GM21381 (cell line): ENCODE data around the gene SYNRG.
"Not testable (repeated sequence)": the region's sequence is repeated elsewhere in the genome, so short reads cannot be mapped to it uniquely, and the experiment has no call there.

ENCODE experiments used
- ATAC-seq: cut with Tn5 transposase; IDR thresholded peaks from one replicate; pipeline ENCODE4 v1.9.1; 2021; ENCODE audit warnings: mild to moderate bottlenecking, moderate library complexity; ENCODE audit not compliant: unreplicated experiment

The SYNRG gene, protein sequence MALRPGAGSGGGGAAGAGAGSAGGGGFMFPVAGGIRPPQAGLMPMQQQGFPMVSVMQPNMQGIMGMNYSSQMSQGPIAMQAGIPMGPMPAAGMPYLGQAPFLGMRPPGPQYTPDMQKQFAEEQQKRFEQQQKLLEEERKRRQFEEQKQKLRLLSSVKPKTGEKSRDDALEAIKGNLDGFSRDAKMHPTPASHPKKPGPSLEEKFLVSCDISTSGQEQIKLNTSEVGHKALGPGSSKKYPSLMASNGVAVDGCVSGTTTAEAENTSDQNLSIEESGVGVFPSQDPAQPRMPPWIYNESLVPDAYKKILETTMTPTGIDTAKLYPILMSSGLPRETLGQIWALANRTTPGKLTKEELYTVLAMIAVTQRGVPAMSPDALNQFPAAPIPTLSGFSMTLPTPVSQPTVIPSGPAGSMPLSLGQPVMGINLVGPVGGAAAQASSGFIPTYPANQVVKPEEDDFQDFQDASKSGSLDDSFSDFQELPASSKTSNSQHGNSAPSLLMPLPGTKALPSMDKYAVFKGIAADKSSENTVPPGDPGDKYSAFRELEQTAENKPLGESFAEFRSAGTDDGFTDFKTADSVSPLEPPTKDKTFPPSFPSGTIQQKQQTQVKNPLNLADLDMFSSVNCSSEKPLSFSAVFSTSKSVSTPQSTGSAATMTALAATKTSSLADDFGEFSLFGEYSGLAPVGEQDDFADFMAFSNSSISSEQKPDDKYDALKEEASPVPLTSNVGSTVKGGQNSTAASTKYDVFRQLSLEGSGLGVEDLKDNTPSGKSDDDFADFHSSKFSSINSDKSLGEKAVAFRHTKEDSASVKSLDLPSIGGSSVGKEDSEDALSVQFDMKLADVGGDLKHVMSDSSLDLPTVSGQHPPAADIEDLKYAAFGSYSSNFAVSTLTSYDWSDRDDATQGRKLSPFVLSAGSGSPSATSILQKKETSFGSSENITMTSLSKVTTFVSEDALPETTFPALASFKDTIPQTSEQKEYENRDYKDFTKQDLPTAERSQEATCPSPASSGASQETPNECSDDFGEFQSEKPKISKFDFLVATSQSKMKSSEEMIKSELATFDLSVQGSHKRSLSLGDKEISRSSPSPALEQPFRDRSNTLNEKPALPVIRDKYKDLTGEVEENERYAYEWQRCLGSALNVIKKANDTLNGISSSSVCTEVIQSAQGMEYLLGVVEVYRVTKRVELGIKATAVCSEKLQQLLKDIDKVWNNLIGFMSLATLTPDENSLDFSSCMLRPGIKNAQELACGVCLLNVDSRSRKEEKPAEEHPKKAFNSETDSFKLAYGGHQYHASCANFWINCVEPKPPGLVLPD (N-terminal part only)

GRCh38 chr17:37609170-37610040 lies at the start of gene SYNRG:
Gene SYNRG (minus strand): TSS chr17:37609418. CDS start chr17:37609355, 63 bp downstream.
- peak; percentile 84 for ATAC-seq

DNA sequence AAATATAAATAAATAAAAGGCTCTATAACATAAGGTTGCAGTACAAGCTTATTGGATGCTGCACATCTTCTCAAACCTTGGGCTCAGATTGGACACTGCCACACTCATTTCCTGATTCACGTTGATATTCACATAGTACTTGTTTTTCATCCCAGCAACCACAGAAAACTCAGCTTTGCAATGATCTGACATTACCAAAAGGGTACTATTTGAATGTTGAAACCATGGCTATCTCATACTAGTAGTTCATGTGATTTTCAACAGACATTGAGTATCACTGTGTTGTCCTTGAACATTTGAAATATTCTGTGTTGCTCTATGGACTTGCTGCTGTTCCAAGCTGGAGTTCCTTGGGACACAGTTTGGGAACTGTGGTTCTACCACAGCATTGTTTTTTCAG lies 48.0 kb upstream of the SYNRG start:
- ATAC-seq, result no peak

GRCh38 chr17:37651849-37652248 lies 42.6 kb upstream of the SYNRG start:
- ATAC-seq, result no peak

DNA sequence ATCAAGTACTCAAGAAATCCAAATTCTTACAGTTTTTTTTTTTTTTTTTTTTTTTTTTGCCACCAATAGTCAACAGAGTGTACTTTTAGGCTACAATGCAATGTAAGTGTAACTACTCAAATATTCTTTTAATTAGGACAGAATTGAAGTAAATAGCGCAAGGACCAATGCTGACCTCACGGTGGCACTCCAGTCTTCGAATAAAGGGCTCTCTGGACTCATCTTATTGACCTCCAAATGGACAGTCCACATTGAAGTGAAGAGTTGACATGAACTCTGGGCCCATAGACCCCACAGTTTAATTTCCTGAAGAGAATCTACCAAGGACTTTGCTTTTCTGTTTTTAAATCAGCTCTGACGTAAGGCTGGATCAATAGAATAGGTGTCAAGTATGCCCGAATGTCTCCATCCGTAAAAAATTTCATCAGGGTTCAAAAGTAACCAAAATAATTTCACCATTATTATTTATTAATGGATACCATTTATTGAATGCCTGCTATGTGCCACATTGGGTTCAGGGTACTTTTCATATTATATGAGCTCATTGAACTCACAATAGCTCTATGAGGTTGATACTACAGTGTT lies 41.3 kb upstream of the SYNRG start:
- no peak for ATAC-seq

- no peak for ATAC-seq
Measured at GRCh38 chr17:37648555-37648954, 39.3 kb upstream of the SYNRG start.

GRCh38 chr17:37647856-37648255 lies 38.6 kb upstream of the SYNRG start:
- ATAC-seq, result no peak

DNA sequence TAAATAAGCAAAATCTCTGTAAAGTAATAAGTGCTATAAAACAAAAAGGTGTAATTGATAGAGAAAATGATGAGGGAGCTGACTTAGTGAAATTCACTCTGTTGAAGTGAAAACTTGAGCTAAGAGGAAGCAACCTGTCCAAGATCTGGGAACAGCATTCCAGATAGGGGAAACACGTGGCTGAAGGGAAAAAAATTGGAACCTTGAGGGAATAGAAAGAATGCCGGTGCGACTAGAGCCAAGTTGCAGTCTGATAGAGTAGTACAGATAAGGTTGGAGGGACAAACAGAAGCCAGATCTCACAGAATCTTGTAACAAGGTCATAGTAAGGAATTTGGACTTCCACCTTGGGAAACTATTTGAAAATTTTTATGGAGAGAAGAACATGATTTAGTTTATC lies 34.7 kb upstream of the SYNRG start:
- ATAC-seq, result no peak

GRCh38 chr17:37643118-37643766 lies 34.0 kb upstream of the SYNRG start, which contains the start of gene DDX52:
Gene DDX52 (minus strand): TSS chr17:37643446. CDS start chr17:37643420, 26 bp downstream.
- peak; percentile 86 for ATAC-seq

GRCh38 chr17:37642681-37643080 lies 33.5 kb upstream of the SYNRG start:
- ATAC-seq, result no peak

- no peak for ATAC-seq
Measured at GRCh38 chr17:37640015-37640414, 30.8 kb upstream of the SYNRG start.

- ATAC-seq, result no peak
Measured at GRCh38 chr17:37637956-37638355, 28.7 kb upstream of the SYNRG start.

GRCh38 chr17:37616430-37616829 lies 7.2 kb upstream of the SYNRG start:
- ATAC-seq, result not testable (repeated sequence)

DNA sequence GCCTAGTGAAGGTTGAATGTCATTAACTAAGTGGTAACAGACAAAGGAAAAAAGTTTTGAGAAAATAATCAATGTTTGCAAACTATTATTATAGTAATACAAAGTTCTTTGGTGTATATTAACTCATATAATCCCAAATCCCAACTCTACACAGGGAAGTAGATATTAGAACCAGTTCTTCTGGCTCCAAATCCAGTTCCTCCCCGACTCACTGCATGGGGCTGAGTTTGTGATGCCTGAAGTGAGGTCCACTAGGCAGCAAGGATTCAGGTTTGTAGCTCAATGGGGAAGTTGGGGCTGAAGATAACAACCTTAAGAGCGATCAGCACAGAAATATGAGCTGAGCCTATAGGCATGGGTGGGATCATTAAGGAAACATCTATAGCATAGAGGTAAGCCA lies 5.6 kb upstream of the SYNRG start:
- ATAC-seq, result no peak

- ATAC-seq, result no peak
Measured at GRCh38 chr17:37614391-37614790, 5.2 kb upstream of the SYNRG start.

DNA sequence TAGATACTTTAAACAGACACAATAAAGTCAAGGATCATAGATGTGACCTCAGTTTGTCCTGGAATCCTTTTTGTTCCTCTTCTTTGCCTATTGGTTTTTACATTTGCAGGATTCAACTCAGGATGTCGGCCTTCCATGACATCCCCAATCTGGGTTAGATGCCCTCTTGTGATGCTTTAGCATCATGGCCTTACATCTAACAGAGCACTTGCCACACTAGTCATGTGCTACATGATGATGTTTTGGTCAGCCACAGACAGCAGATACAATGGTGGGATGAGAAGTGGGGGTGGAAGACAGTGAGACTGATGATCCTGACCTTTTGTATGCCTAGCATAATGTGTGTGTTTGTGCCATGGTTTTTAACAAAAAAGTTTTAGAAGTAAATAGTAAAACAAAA lies 1.8 kb upstream of the SYNRG start:
- ATAC-seq, result no peak

- ATAC-seq, result not testable (repeated sequence)
Measured at GRCh38 chr17:37610041-37610420, 813 bp upstream of the SYNRG start.

DNA sequence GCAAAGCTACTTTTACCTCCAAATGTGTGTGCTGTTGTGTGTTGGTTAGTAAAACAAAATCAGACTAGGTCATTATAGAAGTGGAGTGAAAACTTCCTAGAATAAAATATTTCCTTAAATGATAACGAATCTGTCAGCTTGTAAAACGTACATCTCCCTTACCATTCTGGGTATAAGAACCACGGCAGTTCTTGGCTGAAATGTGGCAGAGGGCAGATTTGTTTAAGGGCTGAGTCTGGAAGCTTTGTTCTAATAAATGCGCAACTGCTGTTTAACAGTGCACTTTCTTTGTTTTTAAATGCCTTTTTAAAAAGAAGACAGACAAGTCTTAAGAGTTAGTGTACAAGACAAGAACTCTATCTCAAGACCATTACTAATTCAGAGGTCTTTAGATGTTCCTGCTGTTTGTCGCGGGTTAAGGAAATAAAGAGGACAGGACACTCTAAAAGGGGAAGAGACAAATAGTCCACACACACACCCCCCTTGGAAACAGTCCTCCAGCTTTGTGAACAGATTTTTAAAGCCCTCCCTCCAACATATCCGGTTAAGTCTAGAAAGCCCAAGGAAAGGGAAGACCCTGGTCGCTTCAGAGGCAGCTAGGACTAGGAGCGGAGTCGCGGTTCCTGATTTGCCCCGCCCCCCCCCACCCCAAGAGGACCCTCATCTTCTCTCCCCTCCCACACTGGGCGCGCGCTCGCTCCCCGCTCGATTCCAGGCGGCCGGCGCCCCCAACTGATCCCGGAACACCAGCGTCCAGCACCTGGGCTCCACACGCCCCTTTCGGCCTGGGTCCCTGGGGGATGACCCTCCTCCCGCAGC lies 658 bp downstream of the SYNRG start:
- peak; percentile 19 for ATAC-seq

DNA sequence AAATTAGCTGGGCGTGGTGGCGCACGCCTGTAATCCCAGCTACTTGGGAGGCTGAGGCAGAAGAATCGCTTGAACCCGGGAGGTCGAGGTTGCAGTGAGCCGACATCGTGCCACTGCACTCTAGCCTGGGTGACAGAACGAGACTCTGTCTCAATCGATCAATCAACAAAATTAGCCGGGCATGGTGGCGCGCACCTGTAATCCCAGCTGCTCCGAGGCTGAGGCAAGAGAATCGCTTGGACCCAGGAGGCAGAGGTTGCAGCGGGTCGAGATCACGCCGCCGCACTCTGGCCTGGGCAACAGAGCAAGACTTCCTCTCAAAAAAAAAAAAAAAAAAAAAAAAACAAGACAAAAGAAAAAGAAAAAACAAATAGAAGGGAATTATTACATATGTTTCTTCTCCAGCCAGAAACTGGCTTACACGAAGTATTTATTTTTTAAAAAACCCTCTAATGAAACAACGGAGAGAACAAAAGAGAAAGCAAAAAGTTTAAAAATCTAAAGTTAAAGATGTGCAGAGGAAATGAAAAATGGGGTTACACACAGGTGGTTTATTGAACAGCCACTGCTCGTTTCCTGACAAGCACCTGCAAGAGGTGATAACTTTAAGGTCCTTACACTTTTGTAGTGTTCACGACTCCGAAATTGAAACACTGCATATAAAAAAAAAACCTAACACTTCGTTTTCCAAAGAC lies 1.4 kb downstream of the SYNRG start:
- no peak for ATAC-seq
